Activated naive CD4-positive, alpha-beta T cell treated with Interleukin-2 at 50 U/mL for 16 hours (primary cell): ENCODE measurements around the gene IFI35.
A peak's percentile ranks its signal among the peaks of the same experiment; 100 is the strongest.
"Not testable (repeated sequence)": the region's sequence is repeated elsewhere in the genome, so short reads cannot be mapped to it uniquely, and the experiment has no call there.

Experiments
- DNase-seq: peaks from one replicate; pipeline ENCODE4 v3.0.0-alpha.2; 2020

The IFI35 gene

DNA sequence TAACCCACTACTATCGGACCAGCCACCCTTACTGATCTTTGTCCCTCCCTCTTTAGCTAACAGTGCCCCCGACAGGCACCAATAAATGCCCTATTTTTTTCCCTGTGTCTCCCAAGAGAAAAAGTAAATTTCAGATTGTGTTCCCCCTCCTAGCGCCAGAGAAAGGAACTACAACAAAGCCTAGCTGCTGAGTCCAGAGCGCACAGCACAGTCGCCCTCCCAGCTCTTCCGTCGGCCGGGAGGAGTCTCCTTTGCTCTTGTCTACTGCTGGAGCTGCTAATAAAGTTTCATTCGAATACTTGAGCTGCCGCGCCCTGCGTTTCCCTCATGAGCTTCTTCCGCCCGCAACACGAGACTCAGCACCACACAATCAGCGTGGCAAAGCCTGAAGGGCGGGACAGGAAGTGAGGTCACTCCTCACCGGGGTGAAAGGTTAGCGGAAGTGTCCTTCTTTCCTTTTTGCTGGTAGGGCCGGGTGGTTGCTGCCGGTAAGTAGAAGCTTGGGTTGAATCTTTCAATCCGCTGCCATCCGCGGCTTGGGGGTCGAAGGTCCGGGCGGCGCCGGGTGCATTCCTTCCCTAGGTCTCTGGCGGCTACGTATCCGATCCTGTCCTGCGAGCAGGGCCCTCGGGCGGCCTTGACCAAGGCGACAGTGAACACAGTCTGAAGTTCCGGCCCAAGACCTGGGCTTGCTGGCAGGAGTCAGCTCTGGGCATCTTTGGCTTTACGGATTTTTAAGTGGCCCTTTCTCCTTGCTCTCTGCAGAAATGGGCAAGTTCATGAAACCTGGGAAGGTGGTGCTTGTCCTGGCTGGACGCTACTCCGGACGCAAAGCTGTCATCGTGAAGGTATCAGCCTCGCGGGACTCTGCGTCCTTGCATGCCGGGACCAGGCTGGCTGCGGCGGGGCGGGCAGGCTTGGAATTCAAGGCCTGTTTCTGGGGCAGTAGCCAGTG, 8.3 kb upstream of the IFI35 start, which contains the start of gene RPL27:
Gene RPL27, plus strand, starts transcription at position 436 of the 955 bp plus-strand sequence. Its CDS starts 332 bp downstream, at position 768.
- DNase-seq, result peak; percentile 99

- DNase-seq, result no peak
Measured at GRCh38 chr17:42999003-42999525, 7.5 kb upstream of the IFI35 start.

DNA sequence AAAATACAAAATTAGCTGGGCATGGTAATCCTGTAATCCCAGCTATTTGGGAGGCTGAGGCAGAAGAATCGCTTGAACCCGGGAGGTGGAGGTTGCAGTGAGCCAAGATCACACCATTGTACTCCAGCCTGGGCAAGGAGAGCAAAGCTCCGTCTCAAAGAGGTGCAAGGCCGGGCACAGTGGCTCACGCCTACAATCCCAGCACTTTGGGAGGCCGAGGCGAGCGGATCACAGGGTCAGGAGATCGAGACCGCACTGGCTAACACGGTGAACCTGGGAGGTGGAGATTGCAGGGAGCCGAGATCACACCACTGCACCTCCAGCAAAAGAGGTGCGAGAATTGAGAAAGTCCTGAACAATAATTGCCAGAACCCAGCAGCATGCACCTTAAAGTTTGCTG, 5.7 kb upstream of the IFI35 start:
- DNase-seq, result not testable (repeated sequence)

DNA sequence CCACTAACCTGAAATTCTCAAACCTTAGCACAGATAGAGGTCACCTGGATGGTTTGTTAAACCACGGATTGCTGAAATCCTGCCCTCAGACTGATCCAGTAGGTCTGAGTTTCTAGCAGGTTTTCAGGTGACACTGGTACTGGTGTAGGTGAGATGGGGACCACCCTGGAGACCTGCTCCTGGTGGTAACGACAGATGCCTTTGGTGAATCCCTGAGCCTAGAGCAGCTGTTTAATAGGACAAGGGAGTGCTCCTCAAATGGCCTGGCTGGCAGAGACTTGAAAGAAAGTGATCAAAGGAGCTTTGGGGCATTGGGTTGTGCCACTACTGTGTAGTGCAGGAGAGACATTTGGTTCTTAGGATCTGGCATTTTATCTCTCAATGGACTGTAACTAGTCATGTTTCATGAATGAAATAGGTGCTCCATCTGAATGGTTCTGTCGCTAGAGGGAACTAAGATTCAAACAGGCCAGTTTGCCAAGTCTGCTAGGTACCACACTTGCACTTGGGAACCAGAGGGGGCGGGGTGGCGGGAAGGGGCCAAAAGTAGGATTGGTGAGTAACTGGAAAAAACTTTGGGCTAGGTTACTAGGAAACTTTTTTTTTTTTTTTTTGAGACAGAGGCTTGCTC, 2.9 kb upstream of the IFI35 start:
- DNase-seq, result no peak

DNA sequence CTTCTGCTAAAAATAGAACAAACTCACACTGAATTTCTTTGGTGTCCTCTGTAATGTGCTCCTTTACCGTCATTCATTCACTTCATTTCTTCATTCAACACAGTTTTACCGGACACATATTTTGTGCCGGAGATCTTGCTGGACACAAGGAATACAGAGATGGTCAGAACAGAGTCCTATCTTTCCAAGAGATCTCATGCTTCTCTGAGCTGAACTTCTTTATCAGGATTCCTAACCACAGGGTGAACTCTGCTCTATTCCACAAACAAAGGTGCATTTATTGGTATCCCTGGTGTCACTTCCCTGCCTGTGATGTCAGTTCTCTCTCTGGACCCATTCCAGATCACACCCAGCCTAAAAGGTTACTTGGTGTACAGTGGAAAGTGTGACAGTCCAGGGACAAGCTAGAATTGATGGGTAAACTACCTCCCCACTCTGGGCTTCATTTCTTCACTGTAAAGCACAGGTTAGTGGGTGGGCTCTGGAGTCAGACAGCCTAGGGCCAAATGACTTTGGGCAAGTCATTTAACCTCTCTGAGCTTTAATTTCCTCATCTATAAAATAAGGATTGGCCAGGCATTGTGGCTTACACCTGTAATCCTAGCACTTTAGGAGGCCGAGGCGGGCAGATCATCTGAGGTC, 4.2 kb downstream of the IFI35 start:
- no peak for DNase-seq

- DNase-seq, result no peak
Measured at GRCh38 chr17:43011728-43012472, 5.3 kb downstream of the IFI35 start.

- DNase-seq, result no peak
Measured at GRCh38 chr17:43013296-43013695, 6.7 kb downstream of the IFI35 start.

- DNase-seq, result no peak
Measured at GRCh38 chr17:43014020-43014648, 7.5 kb downstream of the IFI35 start.

DNA sequence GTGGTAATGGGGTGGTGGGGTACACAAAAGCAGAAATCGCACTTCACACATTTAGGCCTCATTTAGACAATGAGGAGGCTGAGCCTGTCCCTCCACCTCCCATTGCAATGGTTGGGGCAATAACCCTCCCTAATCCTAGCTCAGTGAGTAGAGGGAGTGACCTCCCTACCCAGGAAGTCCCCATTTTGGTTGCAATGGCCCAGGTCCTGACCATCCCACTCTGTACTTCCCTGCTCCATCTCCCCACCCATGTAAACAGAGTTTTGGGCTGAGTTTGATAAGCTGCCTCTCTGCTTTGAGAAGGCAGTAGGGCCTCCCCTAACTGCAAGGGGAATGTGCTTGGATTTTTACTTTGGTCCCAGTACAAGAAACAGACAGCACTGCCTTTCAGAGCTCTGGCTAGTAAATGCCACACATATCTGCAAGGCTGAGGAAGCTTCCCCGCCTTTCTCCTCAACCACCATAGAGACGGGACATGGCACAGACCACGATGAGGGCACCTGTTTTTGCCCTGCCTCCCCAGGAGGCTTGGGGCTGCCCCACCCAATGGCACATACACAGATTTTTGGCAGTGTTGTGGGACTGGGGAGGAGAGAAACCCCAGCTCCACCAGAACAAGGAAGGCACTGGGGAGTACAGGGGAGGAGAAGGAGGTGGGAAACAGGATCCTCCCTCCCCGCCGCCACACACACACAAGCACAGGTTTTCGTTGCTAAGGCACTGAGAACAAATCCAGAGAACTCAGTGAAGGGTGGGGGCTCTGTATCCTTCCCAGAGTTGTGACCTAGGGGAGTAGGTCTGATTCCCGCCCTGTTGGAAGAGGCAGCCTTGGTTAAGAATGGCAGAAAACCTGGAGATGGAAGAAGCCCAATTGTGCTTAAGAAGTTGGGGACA, 8.3 kb downstream of the IFI35 start:
- DNase-seq, result no peak

DNA sequence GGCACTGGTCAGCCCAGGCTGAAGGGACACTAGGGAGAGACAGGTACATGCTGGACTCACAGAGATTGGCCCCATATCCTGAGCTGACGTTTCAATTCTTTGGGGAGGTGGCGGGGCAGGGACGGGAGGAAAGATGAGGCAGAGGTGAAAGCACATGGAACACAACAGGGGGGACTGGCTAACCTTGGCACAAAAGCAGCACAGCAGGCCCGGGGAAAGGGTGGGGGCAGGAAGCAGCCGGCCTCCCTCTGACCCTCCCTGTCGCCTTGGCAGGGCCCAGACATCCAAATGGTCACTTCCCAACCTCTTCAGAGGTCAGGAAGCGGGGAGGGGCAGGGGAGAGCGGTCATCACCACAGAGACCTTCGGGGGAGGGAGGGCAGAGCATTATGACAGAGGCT, 9.0 kb downstream of the IFI35 start:
- DNase-seq, result no peak

DNA sequence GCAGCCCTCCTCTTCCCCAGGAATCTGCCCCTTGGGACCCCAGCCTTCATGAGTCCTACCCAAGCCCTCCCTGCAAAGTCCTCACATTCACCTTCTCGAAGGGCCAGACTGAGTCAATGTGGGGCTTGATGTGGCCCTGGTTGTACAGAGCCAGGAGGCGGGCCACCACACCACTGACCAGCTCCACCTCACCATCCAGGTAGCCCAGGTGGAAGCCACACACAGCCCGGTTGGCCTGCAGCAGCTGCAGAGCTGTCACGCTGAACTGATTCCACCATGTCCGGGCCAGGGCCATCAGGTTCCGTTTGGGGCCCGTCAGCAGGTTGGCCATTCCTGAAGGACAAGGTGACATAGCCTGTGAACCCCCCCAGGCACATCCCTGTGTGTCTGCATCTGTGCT, 9.6 kb downstream of the IFI35 start:
- DNase-seq, result no peak

DNA sequence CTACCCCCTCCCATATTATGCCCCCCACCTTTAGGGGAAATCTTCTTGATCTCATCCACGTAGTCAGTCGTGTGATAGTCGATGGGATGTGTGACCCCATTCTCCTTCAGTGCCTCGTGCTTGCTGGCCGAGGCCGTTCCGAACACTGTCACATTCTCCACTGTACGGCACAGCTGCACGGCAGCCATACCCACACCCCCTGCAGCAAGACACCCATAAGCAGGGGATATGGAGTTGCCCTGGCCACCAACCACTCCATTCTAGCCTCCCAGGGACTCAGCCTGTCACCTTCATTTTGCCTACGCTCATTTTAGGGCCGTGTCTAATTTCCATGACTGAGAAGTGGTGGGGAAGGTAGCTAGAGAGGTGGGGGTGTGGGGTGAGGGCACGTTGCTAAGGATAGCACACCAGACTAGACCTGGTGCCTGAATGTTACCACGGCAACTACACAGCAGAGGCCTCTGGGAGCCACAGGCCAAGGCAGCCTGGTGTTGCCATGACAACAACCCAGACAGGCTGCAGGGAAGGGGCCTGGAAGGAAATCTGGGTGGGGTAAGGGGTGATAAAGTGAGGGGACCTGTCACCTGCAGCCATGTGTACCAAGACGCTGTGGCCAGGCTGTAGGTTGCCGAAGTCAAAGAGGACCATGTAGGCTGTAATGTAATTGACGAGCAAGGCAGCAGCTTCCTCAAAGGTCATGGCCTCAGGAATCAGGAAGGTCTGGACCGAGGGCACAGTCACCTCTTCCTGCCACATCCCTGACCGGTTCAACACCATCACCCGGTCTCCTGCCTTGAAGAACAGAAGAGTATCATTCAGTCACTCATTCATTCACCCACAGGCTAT, 11.6 kb downstream of the IFI35 start:
- DNase-seq, result peak; percentile 24

GRCh38 chr17:43018932-43019331, 12.3 kb downstream of the IFI35 start:
- DNase-seq, result no peak

- no peak for DNase-seq
Measured at GRCh38 chr17:43019418-43019817, 12.8 kb downstream of the IFI35 start.

- no peak for DNase-seq
Measured at GRCh38 chr17:43020030-43020621, 13.5 kb downstream of the IFI35 start.

DNA sequence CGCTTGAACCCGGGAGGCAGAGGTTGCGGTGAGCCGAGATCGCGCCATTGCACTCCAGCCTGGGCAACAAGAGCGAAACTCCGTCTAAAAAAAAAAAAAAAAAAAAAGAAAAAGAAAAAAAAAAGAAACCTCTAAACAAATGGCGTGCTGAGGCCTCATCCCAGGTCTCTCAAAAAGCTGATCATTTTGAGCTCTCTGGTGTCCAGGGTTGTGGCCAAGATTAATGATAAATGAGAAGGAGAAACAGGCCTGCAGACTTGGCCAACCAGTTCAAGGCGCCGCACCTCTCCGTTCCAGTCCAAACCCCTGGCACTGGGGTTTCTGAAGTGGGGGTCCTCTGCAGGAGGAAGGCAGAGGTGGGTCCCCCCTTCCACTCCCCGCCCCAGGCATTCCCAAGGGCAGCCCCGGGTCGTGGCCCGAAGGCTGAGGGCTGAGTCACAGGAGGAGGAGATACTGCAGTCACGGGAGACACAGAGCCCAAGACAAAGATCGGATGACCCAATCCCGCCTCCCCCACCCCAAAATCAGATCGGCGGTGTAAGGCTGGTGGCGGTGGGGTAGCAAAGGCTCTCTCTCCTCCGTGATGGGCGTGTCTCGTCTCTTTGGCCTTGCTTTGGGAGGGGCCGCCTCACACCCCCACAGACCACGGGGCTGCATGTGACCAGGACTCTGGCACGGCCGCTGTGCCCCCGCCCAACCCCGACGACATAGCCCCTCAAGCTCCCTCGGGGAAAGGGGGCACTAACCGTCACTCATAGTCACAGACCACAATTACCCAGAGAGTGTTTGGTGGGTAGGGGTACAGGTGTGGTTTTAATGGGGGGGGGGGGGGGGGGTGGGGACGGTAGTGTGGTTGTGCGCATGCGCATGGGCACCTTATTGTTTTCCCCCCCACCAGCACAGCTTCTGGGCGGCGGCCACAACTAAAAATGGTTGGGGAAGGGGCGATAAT, 14.5 kb downstream of the IFI35 start:
- peak; percentile 39 for DNase-seq

GRCh38 chr17:43021741-43022512, 15.3 kb downstream of the IFI35 start, which contains the start of gene VAT1:
VAT1 (minus strand) TSS chr17:43022385; CDS start chr17:43022322, 63 bp downstream.
- DNase-seq, result peak; percentile 73
